ENCODE data around the gene FAM240B. TPM values are rescaled to one million over a fixed set of nuclear protein-coding genes. Genes with fewer than 3 reads are reported as not detected.
A peak's percentile ranks its signal among the peaks of the same experiment; 100 is the strongest.

FAM240B gene
- total RNA-seq, 6 donors from 2014 or later: not detected

DNA sequence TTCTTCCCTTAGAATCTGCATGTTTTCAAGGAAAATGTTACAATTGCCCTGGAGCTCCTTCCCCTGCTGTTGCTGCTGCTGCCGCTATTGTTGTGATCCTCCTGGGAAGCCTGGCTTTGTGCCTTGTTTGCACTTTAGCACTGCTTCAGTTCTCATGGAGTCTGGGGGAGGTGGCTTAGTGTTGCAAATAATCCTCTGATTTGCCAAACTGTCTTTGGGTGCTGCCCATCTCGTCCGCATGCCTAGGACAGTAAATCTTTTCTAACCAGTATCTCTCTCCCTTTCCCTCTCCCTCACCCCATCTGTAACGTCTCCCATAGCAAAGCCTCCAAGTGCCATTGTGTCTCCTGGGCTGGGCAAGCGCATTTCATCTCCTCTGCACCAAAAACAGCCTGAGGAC, 30.3 kb downstream of the FAM240B start:
- Histone ChIP-seq H3K4me3 (no peak overlapping the region), H3K36me3 (no peaks in the 10 kb centered on the region), H3K27me3 (no peaks in the 10 kb centered on the region), H3K4me1 (peaks cover 0 to 7% (median 3%) of the 10 kb centered on the region in 4 donors), H3K27ac (no peak overlapping the region), H3K9me3 (no peaks in the 10 kb centered on the region)
- no peak for DNase-seq
- no peak for ATAC-seq (ENCODE audit: low FRiP score in 2 of 2)
- 45 to 52% methylated on average over 5 of the region's 5 CpGs for WGBS, 2 donors
- no peak for TF ChIP-seq EP300 (IDR thresholded peaks at IDR 0.05)
- TF ChIP-seq, protein P1, sequence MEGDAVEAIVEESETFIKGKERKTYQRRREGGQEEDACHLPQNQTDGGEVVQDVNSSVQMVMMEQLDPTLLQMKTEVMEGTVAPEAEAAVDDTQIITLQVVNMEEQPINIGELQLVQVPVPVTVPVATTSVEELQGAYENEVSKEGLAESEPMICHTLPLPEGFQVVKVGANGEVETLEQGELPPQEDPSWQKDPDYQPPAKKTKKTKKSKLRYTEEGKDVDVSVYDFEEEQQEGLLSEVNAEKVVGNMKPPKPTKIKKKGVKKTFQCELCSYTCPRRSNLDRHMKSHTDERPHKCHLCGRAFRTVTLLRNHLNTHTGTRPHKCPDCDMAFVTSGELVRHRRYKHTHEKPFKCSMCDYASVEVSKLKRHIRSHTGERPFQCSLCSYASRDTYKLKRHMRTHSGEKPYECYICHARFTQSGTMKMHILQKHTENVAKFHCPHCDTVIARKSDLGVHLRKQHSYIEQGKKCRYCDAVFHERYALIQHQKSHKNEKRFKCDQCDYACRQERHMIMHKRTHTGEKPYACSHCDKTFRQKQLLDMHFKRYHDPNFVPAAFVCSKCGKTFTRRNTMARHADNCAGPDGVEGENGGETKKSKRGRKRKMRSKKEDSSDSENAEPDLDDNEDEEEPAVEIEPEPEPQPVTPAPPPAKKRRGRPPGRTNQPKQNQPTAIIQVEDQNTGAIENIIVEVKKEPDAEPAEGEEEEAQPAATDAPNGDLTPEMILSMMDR (IDR thresholded peaks at IDR 0.05): no peak
- TF ChIP-seq POLR2A (IDR thresholded peaks at IDR 0.05): no peak
- no peak for TF ChIP-seq POLR2AphosphoS5 (IDR thresholded peaks at IDR 0.05)

DNA sequence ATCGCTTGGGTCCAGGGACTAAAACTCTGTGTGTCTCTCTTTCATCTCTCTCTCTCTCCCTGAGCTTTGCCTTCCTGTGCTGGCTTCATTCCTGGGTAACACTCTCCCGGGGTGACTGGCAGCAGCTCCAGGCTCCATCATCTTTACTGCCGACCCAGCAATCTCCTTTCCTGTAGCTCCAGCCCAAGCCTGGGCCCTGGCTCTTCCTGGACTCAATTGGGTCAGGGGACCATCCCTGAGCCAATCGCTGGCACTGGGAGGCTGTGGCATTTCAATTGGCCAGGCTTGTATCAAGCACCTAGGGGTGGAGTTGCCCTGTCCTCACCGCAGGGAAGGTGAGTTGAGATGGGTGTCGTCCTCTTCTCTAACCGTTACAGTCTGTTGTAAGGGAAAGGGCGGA, 31.9 kb downstream of the FAM240B start:
- TF ChIP-seq, protein P1 (IDR thresholded peaks at IDR 0.05): no peak
- TF ChIP-seq EP300 (IDR thresholded peaks at IDR 0.05): no peak
- no peak for TF ChIP-seq POLR2A (IDR thresholded peaks at IDR 0.05)
- no peak for TF ChIP-seq POLR2AphosphoS5 (IDR thresholded peaks at IDR 0.05)
- WGBS, 2 donors: 72 to 77% methylated on average over 7 of the region's 8 CpGs
- DNase-seq: no peak
- H3K27me3 ChIP-seq: no peaks in the 10 kb centered on the region
- ATAC-seq (ENCODE audit: low FRiP score in 2 of 2): no peak
- no peaks in the 10 kb centered on the region for H3K36me3 ChIP-seq
- no peaks in the 10 kb centered on the region for H3K9me3 ChIP-seq
- no peak overlapping the region for H3K27ac ChIP-seq
- peaks cover 0 to 7% (median 3%) of the 10 kb centered on the region in 4 donors for H3K4me1 ChIP-seq
- peak overlapping the region in 2 of 4 donors; percentile 26 to 38 for H3K4me3 ChIP-seq

DNA sequence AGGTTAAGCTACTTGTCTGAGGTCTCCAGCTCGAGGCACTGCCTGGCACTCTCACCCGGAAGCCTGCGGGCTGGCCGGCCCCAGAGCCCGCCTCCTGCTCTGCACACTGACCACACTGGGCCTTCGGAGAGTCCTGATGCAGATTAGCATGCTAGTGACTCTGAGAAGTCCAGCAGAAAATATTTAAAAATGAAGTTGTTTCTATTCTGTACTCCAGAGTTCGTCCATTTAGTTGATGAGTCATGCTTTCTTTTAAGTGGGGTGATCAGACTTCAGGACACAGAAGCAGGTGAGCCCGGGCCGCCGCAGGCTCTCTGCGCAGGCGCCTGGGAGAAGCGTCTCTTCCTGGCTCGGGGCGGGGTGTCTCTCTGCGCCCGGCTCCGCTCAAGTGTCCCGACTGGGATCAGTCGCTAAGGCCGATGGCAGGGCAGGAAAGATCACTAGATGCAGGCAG, 32.5 kb downstream of the FAM240B start:
- H3K27ac ChIP-seq: peak overlapping the region; percentile 31 to 62 (median 50)
- H3K9me3 ChIP-seq: no peaks in the 10 kb centered on the region
- TF ChIP-seq, protein P1 (IDR thresholded peaks at IDR 0.05): no peak
- peak in 1 of 4 donors; percentile 25 for TF ChIP-seq POLR2A (IDR thresholded peaks at IDR 0.05)
- 16 to 46% methylated on average over 21 of the region's 21 CpGs for WGBS, 2 donors
- DNase-seq: peak; percentile 83 to 92
- no peaks in the 10 kb centered on the region for H3K36me3 ChIP-seq
- ATAC-seq (ENCODE audit: low FRiP score in 2 of 2): peak; percentile 63 to 86
- H3K4me1 ChIP-seq: peaks cover 0 to 7% (median 3%) of the 10 kb centered on the region in 4 donors
- H3K4me3 ChIP-seq: peak overlapping the region in 3 of 4 donors; percentile 15 to 38 (median 26)
- H3K27me3 ChIP-seq: no peaks in the 10 kb centered on the region

DNA sequence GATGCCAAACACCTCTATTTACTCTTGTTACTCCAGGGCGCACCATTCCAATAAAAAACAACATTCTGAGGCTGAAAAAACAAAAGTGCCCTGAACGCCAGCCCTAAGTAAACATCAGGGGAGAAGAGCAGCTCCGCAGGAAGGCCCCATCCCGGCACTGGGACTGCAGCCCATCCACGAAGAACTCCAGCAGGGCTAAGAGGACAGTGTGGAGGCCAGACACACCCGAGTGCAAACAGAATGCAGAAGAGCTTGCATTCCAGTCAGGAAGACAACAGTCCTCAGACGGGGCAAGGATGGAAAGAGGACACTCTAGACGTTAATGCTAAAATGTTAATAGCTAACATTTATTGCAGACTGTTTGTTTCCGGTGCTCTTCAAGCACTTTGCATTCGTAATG, 33.0 kb downstream of the FAM240B start:
- no peak for DNase-seq
- no peaks in the 10 kb centered on the region for H3K36me3 ChIP-seq
- no peaks in the 10 kb centered on the region for H3K9me3 ChIP-seq
- H3K4me1 ChIP-seq: peaks cover 0 to 7% (median 3%) of the 10 kb centered on the region in 4 donors
- H3K4me3 ChIP-seq: peak overlapping the region in 3 of 4 donors; percentile 15 to 38 (median 26)
- TF ChIP-seq, protein P1 (IDR thresholded peaks at IDR 0.05): no peak
- TF ChIP-seq EP300 (IDR thresholded peaks at IDR 0.05) (no peak), POLR2A (IDR thresholded peaks at IDR 0.05) (no peak), POLR2AphosphoS5 (IDR thresholded peaks at IDR 0.05) (no peak)
- no peak for ATAC-seq (ENCODE audit: low FRiP score in 2 of 2)
- peak overlapping the region; percentile 31 to 62 (median 50) for H3K27ac ChIP-seq
- WGBS, 2 donors: 47 to 49% methylated on average over 10 of the region's 10 CpGs
- H3K27me3 ChIP-seq: no peaks in the 10 kb centered on the region

DNA sequence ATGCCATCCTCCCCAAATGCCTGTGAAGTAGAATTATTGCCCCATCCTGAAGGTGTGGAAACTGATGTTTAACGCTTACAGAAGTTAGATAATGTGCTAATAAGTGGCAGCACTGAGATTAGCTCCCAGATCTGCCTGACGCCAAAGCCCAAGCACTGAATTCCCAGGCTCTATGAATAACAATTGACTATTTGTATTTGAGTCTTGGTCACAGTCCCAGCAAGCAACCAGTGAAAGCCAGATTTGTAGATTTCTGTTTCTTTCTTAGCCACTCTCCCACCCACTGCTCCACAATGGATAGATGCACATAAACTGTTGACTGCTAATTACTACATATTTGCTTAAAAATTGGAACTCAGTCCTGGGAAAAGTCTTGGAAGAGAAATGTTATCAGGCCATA, 34.4 kb downstream of the FAM240B start:
- 84 to 96% methylated on average over 2 of the region's 2 CpGs for WGBS, 2 donors
- Histone ChIP-seq H3K27me3 (no peaks in the 10 kb centered on the region), H3K4me1 (peaks cover 0 to 7% (median 3%) of the 10 kb centered on the region in 4 donors), H3K27ac (no peak overlapping the region), H3K4me3 (no peak overlapping the region), H3K36me3 (no peaks in the 10 kb centered on the region), H3K9me3 (no peaks in the 10 kb centered on the region)
- TF ChIP-seq, protein P1 (IDR thresholded peaks at IDR 0.05): no peak
- TF ChIP-seq POLR2AphosphoS5 (IDR thresholded peaks at IDR 0.05) (no peak), POLR2A (IDR thresholded peaks at IDR 0.05) (no peak), EP300 (IDR thresholded peaks at IDR 0.05) (no peak)
- no peak for ATAC-seq (ENCODE audit: low FRiP score in 2 of 2)
- DNase-seq: no peak
